SU-DHL-6 (cell line): Measurements from ENCODE around the gene NTNG1.

Experiments used
- CTCF ChIP-seq: fragments of 200-600 bp; sonication (generic); IDR thresholded peaks from one replicate; pipeline ENCODE4 v1.5.1; 2017; ENCODE audit warnings: antibody characterized with exemption, mild to moderate bottlenecking, low read length, moderate library complexity; ENCODE audit not compliant: insufficient read depth, poor library complexity, severe bottlenecking
- EZH2phosphoT487 ChIP-seq: fragments of 200-600 bp; sonication (generic), shearing (Covaris generic); conservative IDR thresholded peaks from 2 replicates; pipeline ENCODE4 v1.6.1; 2018; ENCODE audit warnings: mild to moderate bottlenecking, antibody characterized with exemption, low read length, moderate library complexity, mixed read lengths

GRCh38 chr1:107433068-107433467 is 292.2 kb downstream of the NTNG1 start:
- TF ChIP-seq CTCF (no peak), EZH2phosphoT487 (no peak)
